ENCODE measurements around the gene RHOU.
"Not testable (repeated sequence)": the region's sequence is repeated elsewhere in the genome, so short reads cannot be mapped to it uniquely, and the experiment has no call there.

Gene RHOU

DNA sequence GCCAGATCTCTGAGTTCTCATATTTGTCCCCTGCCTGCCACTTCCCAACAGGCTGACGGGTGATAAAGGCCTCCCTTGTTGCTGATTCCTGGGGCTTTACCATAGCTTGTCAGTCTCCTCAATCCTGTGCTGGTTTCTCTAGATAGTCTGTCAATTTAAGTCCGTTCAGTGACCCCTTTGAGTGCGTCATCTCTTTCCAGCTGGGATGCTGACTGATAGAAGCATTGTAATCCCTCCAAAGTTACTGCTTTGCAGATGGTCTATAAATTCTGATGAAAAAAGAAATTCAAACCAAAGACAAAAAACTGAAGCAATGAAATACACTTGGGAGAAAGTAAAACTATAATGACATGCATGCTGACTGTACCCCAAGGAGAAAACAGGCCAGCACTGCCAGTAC is 28.3 kb downstream of the RHOU start:
- no peak for DNase-seq

DNA sequence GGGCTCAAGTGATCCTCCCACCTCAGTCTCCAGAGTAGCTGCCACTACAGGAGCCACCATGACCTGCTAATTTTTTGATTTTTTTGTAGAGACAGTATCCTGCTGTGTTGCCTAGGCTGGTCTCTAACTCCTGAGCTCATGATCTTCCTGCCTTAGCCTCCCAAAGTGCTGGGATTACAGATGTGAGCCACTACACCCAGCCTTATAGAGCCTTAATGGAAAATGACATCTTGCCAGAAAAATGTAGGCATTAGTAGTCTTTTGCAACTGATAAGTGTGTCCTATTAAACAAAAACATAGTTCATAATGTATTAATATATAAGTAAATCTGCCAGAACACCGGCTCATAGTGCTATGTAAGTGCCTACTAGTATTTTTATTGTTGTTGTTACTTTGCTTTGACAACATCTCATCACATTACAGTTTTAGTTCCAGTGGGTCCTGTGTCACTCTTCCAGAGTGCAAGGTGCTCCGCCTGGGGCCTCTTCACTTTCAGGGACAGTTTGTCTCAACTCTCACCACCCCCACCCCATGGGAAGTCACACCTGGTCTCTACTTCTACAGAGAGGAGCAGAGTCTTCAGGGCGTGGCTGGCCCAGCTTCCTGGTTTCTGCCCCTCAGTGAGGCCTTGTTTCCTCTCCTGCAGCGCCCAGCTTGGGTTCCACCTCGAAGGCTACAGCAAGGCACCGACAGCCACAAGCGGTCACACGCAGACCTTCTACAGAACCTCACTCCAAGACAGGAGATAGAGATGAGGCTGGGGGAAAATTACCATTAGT is 30.1 kb downstream of the RHOU start:
- no peak for DNase-seq

DNA sequence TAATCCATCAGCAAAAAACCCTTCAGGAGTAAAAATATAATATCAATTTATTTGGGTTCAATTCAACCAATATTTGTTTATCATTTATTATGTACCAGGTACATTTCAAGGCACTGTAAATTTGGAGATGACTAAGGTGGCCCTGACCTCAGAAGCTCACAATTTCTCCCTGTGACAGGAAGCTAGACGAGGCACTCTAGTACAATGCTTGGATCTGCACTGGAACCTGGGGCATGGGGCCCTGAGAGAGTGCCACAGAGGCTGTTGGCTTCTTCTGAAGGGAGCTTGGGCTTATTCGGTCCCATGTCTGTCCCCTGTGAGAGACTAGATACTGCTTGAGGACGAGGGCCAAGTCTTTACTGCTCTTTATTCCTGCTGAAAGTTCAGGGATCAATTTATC is 31.5 kb downstream of the RHOU start:
- DNase-seq = no peak

DNA sequence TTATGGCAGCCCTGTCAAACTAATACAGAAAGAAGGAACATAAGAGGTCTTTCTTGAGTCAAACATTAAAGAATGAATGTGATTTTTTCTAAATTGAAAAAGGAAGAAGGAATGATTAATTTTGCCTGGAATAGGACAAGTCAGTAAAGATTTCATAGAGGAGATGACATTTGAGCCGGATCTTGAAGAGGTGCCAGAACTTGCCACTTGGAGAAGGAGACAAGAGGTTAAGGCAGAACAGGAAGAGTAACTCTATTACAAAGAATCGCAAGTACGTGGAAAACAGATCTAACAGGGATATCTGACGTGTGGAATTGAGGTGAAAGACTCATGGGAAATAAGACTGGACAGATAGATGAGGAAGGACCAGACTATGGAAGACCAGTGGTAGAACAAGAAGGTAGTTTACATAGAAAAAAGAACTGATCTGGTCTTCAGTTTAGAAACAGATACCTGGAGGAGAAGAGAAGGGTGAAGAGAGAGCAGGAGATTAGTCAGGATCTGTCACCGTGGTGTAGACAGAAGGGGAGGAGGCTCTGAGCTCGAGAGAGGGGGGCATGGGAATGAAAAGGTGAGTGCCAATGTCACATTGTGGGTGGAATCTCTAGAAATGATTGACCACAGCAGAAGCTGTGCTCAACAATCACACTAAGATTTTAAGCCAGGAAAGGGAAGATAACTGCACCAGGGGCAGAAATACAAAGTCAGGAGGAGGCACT is 32.5 kb downstream of the RHOU start:
- DNase-seq = no peak

DNA sequence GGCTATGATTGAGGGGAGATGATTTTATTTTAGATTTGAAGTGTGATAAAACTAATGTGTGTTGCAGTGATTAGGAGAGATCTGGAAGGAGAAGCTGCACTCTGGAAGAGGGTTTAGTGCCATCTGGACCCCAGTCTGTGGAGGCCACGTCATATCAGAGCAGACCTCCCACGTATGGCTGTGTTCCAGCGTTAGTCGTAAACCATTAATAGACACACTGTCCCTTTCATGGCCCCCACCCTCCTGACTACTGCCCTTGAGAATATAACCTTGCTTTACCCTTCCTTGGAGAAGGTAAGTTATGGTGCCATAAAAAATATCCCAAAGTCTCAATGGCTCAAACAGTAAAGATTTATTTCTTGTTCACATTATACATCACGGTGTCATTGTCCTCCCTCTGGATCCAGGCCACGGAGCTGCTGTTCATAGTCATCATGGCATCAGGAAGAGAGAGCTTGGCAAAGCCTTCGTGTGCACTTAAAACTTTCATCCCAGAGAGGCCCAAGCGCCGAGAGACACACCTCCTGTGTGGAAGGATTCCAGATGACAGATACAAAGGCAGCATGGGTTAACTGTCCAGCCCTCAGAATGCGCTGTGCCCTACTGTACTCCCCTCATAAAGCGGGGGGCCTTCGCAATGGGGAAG is 33.2 kb downstream of the RHOU start:
- no peak for DNase-seq

DNA sequence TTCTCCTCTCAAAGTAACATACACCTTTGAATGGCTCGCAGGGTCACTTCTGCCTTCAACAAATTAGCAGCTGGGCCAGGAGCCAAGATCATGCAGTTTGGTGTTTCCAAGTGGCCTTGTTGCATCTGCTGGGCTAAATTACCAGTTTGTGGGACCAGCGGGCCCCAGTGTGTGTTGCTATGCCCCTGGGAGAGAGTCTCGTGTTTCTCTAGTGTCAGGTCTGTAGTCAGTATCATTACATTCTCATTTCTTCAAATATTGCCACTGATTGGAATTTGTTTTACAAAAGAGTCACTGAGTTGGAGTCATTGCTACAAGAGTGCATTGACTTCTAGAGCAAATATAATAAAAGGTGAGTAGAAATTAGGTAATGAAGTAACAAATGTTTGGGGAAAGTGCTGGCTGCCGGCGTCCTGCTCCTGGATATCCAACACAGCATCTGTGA is 35.5 kb downstream of the RHOU start:
- DNase-seq = no peak

DNA sequence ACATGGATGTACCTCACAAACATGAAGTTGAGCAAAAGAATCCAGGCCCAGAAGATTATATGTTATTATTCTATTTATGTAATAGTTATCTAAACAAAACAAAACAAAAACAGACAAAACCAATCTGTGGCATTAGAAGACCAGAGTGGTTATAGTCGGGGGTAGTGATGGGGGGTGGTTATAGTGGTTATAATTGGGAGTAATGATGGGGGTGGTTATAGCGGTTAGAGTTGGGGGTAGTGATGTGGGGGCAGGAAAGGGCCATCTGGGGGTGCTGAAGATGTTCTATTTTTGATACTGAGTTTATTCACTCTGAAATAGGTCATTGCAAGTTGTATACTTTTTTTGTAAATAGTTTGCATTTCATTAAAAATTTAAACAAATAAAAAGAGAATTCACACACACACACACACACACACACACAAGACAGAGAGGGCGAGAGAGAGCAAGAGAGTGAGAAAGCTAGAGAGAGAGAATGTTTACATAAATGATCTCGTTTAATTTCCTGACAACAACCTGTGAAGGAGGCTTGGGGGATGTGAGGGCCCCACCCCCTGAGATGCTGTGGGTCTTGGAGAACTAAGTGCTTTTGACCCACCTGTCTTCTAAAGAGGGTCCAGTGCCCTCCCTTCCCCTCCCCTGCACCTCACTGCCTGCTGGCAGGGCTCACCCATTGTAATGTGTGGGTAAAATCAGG is 37.4 kb downstream of the RHOU start:
- no peak for DNase-seq

DNA sequence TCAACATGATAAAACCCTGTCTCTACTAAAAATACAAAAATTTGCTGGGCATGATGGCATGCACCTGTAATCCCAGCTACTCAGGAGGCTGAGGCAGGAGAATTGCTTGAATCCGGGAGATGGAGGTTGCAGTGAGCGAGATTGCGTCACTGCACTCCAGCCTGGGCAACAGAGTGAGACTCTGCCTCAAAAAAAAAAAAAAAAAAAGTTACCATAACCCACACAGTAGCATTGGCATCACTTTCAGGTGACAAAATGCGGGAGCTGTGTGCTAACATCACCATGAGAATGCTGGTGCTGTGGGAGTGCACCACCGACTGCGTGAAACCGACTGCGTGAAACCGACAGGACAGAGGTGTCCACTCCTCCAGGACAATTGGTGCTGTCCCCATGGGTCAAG is 40.7 kb downstream of the RHOU start:
- not testable (repeated sequence) for DNase-seq

DNA sequence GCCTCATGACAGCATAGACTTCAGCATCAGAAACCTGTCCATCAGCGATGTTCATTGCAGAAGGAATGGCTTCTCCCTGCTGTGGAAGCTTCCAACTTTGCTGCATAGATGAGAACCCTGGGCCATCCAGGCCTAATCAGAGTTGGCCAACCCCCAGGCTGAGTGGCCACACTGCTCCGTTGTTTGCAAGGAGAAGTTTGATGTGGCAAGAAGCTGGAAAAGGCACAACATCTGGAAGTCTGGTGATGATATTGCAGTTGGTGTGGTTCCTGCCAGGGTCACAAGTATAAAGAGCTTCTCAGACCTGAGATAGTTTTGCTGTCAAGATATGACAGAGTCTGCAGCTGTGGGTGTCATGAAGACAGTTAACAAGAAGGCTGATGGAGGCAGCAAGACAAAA is 41.2 kb downstream of the RHOU start:
- no peak for DNase-seq

DNA sequence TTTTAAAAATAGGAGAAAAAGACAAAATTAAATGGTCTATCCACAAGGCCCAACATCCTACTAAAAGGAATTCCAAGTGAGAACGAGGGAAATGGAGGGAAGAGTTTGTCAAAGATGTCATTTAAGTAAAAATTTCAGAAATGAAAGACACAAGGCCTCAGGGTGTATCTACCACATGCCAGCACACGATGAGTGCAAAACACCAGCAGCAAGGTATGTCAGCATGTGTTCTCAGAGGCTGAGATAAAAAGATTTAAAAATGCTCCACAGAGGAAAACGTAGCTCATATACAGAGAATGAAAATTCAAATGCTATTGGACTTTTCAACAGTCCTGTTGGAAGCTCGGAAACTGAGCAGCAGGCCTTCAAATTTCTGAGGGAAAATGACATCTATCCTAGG is 42.0 kb downstream of the RHOU start:
- DNase-seq = no peak

DNA sequence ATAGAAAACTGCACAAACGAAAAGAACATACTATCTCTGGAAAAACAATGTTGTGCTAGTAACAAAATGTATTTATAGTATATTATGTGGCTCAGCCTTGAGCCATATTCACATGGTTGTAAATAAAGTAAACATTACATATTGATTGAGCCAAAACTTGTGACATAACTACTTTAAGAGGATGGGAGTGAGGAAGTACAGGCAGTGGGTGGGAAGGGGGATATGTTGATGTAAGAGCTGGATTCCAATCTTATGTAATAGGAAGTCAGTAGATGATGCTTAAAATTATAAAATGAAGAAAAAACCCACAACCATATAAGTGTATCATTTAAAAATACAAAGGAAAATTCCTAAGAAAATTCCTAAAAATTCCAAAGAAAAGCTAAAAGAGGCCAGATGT is 42.7 kb downstream of the RHOU start:
- DNase-seq = no peak

DNA sequence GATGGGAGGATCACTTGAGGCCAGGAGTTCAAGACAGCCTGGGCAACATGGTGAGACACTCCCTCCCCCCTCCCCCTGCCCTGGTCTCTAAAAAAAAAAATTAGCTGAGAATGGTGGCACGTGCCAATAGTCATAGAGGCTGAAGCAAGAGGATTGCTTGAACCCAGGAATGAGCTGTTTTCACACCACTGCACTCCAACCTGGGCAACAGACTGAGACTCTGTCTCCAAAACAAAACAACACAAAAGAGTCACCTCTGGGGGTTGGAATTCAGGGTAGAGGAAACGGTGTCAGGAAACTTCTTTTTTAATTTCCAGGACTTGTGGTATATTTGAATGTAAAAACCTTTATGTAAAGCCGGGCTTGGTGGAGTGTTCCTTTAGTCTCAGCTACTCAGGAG is 43.2 kb downstream of the RHOU start:
- no peak for DNase-seq

DNA sequence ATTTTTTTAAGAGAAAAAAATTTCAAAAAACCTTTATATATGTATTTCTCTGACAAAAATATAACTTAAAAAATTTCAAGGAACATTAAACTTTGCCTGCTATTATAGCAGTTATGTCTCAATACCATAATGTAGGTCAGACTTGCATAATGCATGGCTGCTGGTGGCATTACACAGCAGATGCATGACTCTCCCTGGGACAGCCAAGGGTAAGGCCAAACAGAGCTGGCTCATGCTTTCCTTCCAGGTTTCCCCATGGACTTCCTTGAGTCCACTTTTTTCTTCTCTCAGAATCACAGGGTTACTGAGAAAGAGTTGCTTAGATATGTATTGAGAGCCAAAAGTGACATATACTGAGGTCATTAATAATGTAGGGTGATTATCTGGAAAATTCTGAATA is 43.7 kb downstream of the RHOU start:
- no peak for DNase-seq

DNA sequence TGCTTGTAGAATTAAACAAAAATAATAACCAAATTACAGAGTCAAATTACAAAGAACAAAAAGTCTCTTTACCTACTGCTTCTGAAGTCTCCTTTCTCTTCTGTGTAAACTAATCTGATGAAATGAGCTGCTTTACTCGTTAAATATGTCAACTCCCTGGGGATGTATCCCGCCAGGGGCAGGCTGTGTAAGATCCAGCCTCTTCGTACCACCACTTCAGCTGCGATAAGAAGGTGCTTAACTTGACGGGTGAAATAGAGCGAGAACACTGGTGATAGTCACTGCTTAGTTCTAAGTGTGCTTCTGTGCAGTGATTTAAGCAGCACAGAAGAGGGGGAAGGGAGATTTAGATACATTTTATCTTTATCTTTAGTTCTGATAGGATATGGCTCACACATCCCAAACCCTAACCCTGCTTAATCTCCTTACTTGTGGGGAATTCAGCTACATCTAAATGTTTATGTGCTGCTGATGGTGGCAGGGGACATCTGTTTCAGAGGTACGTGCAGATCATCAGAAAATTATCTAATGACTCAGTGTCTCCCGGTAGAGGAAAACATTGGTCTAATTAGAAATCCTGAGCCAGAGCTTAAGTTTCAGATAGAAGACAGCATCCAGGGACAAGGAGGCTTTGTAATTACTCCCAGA is 46.0 kb downstream of the RHOU start:
- DNase-seq = no peak

DNA sequence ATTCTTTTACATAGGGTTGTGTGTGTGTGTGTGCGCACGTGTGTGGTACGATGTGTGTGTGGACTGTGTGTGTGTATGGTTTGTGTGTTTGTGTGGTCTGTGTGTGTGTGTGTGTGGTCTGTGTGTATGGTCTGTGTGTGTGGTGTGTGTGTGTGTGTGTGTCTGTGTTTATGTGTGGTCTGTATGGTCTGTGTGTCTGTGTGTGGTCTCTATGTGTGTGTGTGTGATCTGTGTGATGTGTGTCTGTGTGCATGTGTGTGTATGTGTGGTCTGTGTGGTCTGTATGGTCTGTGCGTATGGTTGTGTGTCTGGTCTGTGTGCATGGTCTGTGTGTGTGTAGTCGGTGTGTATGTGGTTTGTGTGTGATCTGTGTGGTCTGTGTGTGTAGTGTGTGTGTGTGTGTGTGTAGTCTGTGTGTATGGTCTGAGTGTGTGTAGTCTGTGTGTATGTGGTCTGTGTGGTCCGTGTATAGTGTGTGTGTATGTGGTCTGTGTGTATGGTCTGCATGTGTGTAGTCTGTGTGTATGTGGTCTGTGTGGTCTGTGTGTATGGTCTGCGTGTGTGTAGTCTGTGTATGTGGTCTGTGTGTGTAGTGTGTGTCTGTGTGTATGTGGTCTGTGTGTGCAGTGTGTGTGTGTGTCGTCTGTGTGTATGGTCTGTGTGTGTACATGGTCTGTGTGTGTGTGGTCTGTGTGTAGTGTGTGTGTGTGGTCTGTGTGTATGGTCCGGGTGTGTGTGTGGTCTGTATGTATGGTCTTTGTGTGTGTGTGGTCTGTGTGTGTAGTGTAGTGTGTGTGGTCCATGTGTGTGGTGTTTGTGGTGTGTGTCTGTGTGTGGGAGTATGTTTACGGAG is 46.8 kb downstream of the RHOU start:
- no peak for DNase-seq

DNA sequence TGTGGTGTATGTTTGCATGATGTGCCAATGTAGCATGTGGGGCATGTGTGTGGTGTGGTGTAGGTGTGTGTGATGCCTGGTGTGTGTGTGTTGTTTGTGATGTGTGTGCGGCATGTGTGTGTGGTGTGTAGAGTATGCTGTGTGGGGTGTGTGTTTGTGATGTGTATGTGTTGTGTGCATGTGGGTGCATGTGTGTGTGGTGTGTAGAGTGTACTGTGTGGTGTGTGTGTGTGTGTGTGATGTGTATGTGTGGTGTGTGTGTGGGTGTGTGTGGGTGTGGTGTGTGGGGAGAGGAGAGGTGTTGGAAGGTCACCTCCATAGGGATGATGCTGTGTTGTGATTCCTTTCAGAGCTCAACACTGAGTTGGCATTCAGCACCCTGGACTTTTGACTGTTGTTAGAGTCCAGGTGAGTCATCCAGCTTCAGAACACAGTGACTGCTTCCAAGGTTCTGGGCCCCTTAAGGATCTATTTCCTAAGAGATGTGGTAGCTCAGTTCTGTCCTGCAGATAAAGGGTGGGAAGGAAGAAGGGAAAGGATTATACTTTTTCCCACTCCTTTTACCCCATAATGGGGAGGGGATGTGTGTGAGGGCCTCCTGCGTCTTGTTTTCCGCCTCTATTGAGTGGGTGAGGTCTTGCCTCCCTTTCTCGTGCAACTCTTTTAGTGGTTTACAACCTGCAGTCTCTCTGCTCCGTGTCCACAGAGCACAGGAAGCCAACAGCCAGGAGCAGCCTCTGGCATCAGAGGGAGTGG is 47.6 kb downstream of the RHOU start:
- no peak for DNase-seq

DNA sequence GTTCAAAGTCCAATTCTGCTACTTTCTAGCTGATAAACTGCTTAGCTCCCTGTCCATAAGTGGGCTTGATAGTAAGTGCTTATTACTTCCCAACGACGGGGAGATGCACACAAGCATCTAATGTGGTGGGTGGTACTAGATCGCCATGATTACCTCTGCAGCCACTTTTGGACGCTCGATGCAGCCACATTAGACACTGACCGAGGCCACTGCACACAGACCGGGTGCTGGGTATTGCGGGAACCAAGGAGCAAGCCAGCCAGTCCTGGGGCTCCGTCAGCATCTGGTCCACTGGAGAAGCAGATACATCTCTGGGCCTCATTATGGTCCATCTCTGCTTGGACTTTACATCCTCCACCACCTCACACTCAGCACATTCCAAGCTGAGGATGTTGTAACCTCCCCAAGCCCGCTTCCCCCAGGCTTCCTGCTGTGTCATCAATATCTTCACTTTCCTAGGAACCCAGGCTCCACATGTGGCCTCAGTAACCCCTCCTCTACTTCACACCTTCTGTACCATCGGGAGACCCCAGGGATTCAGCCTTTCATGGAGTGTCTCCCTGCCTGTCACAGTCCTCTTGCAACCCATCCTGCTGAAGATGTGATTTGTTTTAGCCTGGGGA is 48.2 kb downstream of the RHOU start:
- no peak for DNase-seq

DNA sequence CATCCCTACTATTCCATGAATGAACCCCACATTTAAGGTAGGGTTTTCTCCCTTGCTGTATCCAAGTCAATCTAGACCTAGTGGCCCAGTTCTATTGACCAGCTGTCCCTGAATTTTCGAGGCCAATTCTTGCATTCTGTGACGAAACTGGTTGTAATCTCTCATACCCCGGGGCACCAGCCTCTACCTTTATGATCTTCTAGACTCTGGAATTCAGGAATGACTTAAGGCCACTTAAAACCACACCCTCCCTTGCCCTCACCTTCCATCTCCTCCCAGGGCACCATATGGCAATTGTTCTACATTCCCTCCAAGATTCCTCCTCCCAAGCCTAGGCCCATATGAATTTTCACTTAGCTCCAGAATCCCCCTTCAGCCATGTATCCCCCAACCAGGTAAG is 48.9 kb downstream of the RHOU start:
- DNase-seq = no peak

DNA sequence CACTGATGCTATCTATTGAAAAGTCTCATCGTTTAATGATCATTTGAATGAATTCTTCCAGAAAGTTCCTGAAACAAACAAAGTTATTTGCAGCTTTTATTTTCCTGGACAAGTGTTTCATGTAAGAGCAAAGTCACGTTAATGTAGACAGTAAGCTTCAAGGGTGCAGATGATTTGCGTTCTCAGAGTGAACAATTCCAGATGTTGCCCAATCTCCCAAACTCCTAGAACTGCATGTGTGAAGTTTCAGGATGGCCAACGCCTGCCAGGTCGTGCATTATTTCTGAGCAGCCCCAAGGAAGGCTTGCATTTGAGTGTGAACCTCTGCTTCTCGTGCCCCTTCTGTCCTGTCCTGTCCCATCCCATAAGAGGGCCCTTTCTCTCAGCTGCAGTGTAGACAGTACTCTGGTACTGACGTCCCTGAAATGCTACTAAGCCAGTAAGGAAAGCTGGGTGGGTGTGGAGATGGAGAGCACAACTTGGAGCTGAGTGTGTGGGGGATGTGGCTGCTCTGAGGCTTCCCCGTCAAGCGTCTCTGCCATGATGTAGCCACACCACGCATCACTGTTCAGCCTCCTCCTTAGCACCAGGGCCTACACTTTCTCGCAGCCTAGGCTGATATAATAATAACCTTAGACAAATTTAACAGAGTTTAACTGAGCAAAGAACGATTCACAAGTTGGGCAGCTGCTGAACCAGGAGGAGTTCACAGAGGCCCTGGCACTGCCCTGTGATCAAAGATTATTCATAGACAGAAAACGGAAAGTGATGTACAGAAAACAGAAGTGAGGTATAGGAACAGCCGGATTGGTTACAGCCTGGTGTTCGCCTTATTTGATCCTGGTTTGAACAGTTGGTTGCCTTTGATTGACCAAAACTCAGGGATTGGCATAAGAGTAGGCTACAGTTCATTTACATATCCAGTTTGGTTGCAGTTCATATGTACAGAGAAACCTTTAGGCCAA is 50.4 kb downstream of the RHOU start:
- no peak for DNase-seq

Data from activated CD4-positive, alpha-beta T cell treated with anti-CD3 and anti-CD28 coated beads for 4 hours (primary cell).